Thyroid gland (tissue), 4 donors: Measurements from ENCODE around the gene LPP. TPM values are rescaled to one million over a fixed set of nuclear protein-coding genes. Genes with fewer than 3 reads are reported as not detected.

Source experiments
- DNase-seq, 2 donors: peaks; one replicate each; pipeline ENCODE4 v3.0.0-alpha.2; 2019
- H3K27ac ChIP-seq, 3 donors: fragments of 200-600 bp; sonication (generic); 1 replicate in 2 of 3; 2 replicates in 1 of 3; pipeline ENCODE4 v1.5.1; 2016 to 2019; ENCODE audit warnings: mild to moderate bottlenecking in 1 of 3, moderate library complexity in 1 of 3
- H3K27me3 ChIP-seq: fragments of 200-600 bp; sonication (generic); one replicate; pipeline ENCODE4 v1.5.1; 2019
- H3K36me3 ChIP-seq, 2 donors: fragments of 200-600 bp; sonication (generic); one replicate each; pipeline ENCODE4 v1.5.1; 2016 to 2019
- H3K4me1 ChIP-seq, 2 donors: fragments of 200-600 bp; sonication (generic); one replicate each; pipeline ENCODE4 v1.5.1; 2017 to 2019
- H3K4me3 ChIP-seq, 3 donors: fragments of 200-600 bp; sonication (generic); replicated peaks in 1 of 3; 1 replicate in 2 of 3; 2 replicates in 1 of 3; pipeline ENCODE4 v1.5.1; 2016; ENCODE audit warnings: mild to moderate bottlenecking in 1 of 3
- H3K9me3 ChIP-seq: fragments of 200-600 bp; sonication (generic); one replicate; pipeline ENCODE4 v1.5.1; 2017
- CTCF ChIP-seq, 6 experiments: fragments of 200-600 bp in 3 of 6; fragments of 450-650 bp in 3 of 6; sonication (generic) in 3 of 6; IDR thresholded peaks; one replicate each; pipeline ENCODE4 v1.5.1; 2016 to 2019; ENCODE audit warnings: antibody characterized with exemption in 6 of 6, mild to moderate bottlenecking in 2 of 6, inconsistent platforms in 1 of 6, moderate library complexity in 1 of 6
- POLR2A ChIP-seq, 2 donors: fragments of 450-650 bp; IDR thresholded peaks; one replicate each; pipeline ENCODE4 v1.6.1; 2017; ENCODE audit warnings: antibody characterized with exemption in 2 of 2, mild to moderate bottlenecking in 2 of 2, moderate library complexity in 1 of 2
- WGBS, 2 donors: methylation state at CpG; one replicate each; pipeline ENCODE4 v1.1.5; 2017; 5-methylcytosine and 5-hydroxymethylcytosine counted together
- intact Hi-C: fragments of 100-400 bp; cut with DNase I; formaldehyde crosslinking; loops from one replicate; pipeline ENCODE4 v1.15.1; 2023
- total RNA-seq, 4 donors: library from RNA; depleted of rRNA; stranded (reverse); fragments of >200 nt; gene quantifications; one replicate each; pipeline ENCODE4 v1.2.3, GENCODE V29; 2016

Gene LPP
- total RNA-seq, 4 donors from 2014 or later: 79.0 to 141 (median 82.8) TPM

DNA sequence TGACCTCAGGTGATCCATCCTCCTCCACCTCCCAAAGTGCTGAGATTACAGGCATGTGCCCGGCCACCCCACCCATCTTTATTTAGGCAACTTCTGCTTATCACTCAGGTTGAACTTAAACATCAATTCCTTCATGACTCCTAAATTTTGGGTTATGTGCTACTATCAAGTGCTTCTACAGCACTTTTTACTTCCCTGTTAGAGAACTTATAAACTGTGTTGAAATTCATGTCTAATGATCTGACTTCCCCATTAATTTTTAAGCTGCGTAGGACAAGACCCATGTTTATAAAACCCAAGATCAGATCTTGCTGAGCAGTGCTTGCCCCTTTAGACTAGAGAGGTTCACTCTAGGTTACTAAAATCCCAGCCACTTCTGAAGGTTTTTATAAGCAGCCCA is 751.6 kb downstream of the LPP start:
- no peak for TF ChIP-seq POLR2A (IDR thresholded peaks at IDR 0.05)
- no peak for TF ChIP-seq CTCF (IDR thresholded peaks at IDR 0.05)
- 59 to 98% methylated on average over 2 of the region's 2 CpGs for WGBS, 2 donors

GRCh38 chr3:188906236-188906635 is 752.3 kb downstream of the LPP start:
- H3K4me3 ChIP-seq: no peak overlapping the region
- H3K36me3 ChIP-seq: no peaks in the 10 kb centered on the region
- H3K4me1 ChIP-seq: no peaks in the 10 kb centered on the region
- no peaks in the 10 kb centered on the region for H3K27me3 ChIP-seq
- H3K9me3 ChIP-seq: no peaks in the 10 kb centered on the region
- no peak for TF ChIP-seq CTCF (IDR thresholded peaks at IDR 0.05)
- no peak for TF ChIP-seq POLR2A (IDR thresholded peaks at IDR 0.05)
- no peak for DNase-seq
- 82 to 83% methylated on average over 7 of the region's 7 CpGs for WGBS, 2 donors
- no peak overlapping the region for H3K27ac ChIP-seq
- intact Hi-C loops: no loop called here

More for the DNA sequence above, 751.6 kb downstream of the LPP start:
- Histone ChIP-seq H3K27ac (no peak overlapping the region), H3K27me3 (no peaks in the 10 kb centered on the region), H3K4me1 (no peaks in the 10 kb centered on the region), H3K36me3 (no peaks in the 10 kb centered on the region), H3K9me3 (no peaks in the 10 kb centered on the region), H3K4me3 (no peak overlapping the region)
- no peak for DNase-seq
- intact Hi-C loops: no loop called here

DNA sequence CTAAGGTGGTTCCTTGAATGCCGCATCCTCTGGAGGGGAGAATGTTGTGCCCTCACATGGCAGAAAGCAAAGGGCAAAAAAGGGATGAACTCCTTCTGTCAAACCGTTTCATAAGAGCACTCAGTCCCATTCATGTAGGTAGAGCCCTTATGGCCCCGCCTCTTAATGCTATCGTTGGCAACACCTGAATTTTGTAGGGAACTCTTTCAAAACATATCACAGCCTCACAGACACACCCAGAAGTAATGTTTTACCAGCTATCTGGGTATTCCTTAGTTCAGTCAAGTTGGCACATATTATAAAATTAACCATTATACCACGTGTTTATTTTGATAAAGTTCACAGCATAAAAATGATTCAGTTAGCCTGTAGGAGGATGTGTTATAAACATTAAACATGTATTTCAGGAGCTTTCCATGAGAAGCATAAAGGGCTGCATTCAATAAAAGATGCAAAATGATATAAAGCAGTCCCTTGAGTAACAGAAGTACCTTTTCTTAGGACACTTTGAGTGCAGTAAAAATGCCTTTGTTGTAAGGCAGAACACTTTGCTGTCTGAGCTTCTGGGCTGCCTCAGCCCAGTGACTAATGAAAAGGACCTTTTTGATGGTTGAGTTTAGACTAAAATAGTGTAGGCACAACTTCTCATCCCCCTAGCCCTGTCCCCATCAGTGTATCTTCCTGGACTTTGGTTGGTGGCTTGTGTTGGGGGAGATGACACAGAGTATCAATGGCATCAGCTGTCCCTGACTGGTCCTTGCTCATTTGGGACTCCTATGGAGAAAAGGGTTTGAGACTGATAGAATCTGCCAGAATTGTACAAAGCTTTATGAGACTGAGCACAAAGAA is 754.3 kb downstream of the LPP start:
- no peak for DNase-seq
- Histone ChIP-seq H3K4me3 (no peak overlapping the region), H3K9me3 (no peaks in the 10 kb centered on the region), H3K27me3 (no peaks in the 10 kb centered on the region), H3K4me1 (no peaks in the 10 kb centered on the region), H3K36me3 (no peaks in the 10 kb centered on the region), H3K27ac (no peak overlapping the region)
- TF ChIP-seq POLR2A (IDR thresholded peaks at IDR 0.05): no peak
- TF ChIP-seq CTCF (IDR thresholded peaks at IDR 0.05): no peak
- intact Hi-C loops: no loop called here
- WGBS, 2 donors: 88 to 90% methylated on average over 5 of the region's 5 CpGs

DNA sequence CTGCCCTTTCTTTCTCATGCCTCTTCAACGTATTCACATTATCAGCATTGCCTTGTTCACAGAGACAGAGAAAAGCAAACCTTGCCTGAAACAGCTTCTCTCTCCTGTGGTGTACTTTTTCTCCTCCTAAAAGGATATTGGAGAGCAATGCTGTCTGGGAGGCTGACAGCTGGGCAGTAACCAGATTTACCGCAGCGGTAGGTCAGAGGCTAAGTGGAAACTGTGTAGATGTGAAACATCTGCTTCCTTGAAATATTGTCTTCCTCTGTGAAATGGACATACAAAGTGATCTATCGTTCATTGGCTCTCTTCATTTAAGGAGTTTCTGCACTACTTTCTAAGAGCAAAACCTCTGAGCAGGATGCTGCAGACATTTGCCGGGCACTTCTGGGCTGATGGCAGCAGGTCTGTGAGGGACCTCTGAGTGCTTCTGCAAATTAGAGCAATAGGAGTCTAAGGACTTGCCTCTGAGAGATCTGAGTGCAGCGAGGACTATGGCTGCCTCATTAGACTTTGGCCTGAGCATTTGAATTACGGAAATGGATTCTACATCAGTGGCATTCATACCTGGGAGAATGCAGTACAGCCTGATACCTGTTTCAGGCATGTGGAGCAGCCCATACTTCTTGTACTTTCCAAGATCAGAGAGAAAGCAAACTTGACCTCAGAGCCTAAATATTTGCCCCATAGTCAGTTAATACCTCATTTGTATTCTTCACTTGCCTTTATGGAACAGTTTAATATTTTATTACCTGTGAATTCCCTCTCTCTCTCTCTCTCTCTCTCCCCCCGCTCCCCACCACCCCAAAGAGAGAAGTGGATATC is 757.3 kb downstream of the LPP start:
- WGBS, 2 donors: 84 to 88% methylated on average over 8 of the region's 8 CpGs
- DNase-seq: no peak
- no peak for TF ChIP-seq POLR2A (IDR thresholded peaks at IDR 0.05)
- TF ChIP-seq CTCF (IDR thresholded peaks at IDR 0.05): no peak
- intact Hi-C loops: no loop called here
- H3K4me1 ChIP-seq: no peaks in the 10 kb centered on the region
- H3K9me3 ChIP-seq: no peaks in the 10 kb centered on the region
- no peak overlapping the region for H3K4me3 ChIP-seq
- H3K36me3 ChIP-seq: no peaks in the 10 kb centered on the region
- no peak overlapping the region for H3K27ac ChIP-seq
- H3K27me3 ChIP-seq: no peaks in the 10 kb centered on the region

- H3K4me1 ChIP-seq: no peaks in the 10 kb centered on the region
- WGBS, 2 donors: 97 to 98% methylated on average over 2 of the region's 2 CpGs
- DNase-seq: no peak
- intact Hi-C loops: no loop called here
- H3K36me3 ChIP-seq: no peaks in the 10 kb centered on the region
- no peaks in the 10 kb centered on the region for H3K27me3 ChIP-seq
- H3K9me3 ChIP-seq: no peaks in the 10 kb centered on the region
- TF ChIP-seq POLR2A (IDR thresholded peaks at IDR 0.05) (no peak), CTCF (IDR thresholded peaks at IDR 0.05) (no peak)
- no peak overlapping the region for H3K4me3 ChIP-seq
- H3K27ac ChIP-seq: no peak overlapping the region
These were observed 759.1 kb downstream of the LPP start for GRCh38 chr3:188913084-188913483.
